ENCODE data around the gene TANC1.

- TF ChIP-seq, protein P1, sequence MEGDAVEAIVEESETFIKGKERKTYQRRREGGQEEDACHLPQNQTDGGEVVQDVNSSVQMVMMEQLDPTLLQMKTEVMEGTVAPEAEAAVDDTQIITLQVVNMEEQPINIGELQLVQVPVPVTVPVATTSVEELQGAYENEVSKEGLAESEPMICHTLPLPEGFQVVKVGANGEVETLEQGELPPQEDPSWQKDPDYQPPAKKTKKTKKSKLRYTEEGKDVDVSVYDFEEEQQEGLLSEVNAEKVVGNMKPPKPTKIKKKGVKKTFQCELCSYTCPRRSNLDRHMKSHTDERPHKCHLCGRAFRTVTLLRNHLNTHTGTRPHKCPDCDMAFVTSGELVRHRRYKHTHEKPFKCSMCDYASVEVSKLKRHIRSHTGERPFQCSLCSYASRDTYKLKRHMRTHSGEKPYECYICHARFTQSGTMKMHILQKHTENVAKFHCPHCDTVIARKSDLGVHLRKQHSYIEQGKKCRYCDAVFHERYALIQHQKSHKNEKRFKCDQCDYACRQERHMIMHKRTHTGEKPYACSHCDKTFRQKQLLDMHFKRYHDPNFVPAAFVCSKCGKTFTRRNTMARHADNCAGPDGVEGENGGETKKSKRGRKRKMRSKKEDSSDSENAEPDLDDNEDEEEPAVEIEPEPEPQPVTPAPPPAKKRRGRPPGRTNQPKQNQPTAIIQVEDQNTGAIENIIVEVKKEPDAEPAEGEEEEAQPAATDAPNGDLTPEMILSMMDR (IDR thresholded peaks at IDR 0.05): no peak
- no peak for TF ChIP-seq POLR2A (IDR thresholded peaks at IDR 0.05)
Observed at GRCh38 chr2:159119652-159120257, 151.3 kb downstream of the TANC1 start.
